ENCODE results near the gene ZNF839. TPM values are rescaled to one million over a fixed set of nuclear protein-coding genes. Genes with fewer than 3 reads are reported as not detected.

Gene ZNF839
- total and polyA plus RNA-seq, 2 of the 4 experiments (the other 2 are of a cell fraction): 5.7 to 10.7 TPM

GRCh38 chr14:102304611-102305506 lies 14.7 kb upstream of the ZNF839 start, which contains the start of gene MOK (continued):
- TF ChIP-seq ELK1 (IDR thresholded peaks at IDR 0.05; ENCODE audit: borderline replicate concordance, low read depth, low read length) (no peak), BHLHE40 (IDR thresholded peaks at IDR 0.05; ENCODE audit: low read depth, low read length) (no peak)

Measured in IMR-90 (cell line).